ENCODE results near the gene SLCO1A2. TPM values are rescaled to one million over a fixed set of nuclear protein-coding genes. Genes with fewer than 3 reads are reported as not detected.

SLCO1A2 gene
- total RNA-seq, 1 experiment from 2014 or later = 0.63 TPM

GRCh38 chr12:21330682-21331253 lies 3.9 kb downstream of the SLCO1A2 start:
- no TSS peak for BruUV-seq (replicated peaks)
- Histone ChIP-seq H4K20me1 (ENCODE audit: insufficient read depth) (no peaks in the 10 kb centered on the region), H3K9me3 (ENCODE audit: insufficient read depth, low read depth) (peaks cover 7% of the 10 kb centered on the region), H3K27ac (no peak overlapping the region), H2AFZ (no peak overlapping the region), H3K4me2 (no peak overlapping the region), H3K4me1 (replicated peaks; ENCODE audit: insufficient read depth) (no peaks in the 10 kb centered on the region), H3K79me2 (ENCODE audit: low read depth) (no peaks in the 10 kb centered on the region), H3K27me3 (ENCODE audit: insufficient read depth, low read depth) (no peaks in the 10 kb centered on the region), H3F3A (ENCODE audit: insufficient read depth, low read depth) (no peaks in the 10 kb centered on the region), H3K9me2 (ENCODE audit: insufficient read depth) (no peaks in the 10 kb centered on the region), H3K4me3 (no peak overlapping the region), H3K36me3 (ENCODE audit: low read depth) (no peaks in the 10 kb centered on the region)
- intact Hi-C loops (cut with micrococcal nuclease; ENCODE audit: unreplicated experiment) = no loop called here
- no peak for TF ChIP-seq EZH2 (IDR thresholded peaks at IDR 0.05; ENCODE audit: low read depth)
- TF ChIP-seq CTCF (conservative IDR thresholded peaks at IDR 0.05) = no peak
- POLR2A ChIA-PET (ENCODE audit: unreplicated experiment) = no interaction called here
- DNase-seq = no peak
- CTCF ChIA-PET = no interaction called here

- intact Hi-C loops (cut with micrococcal nuclease; ENCODE audit: unreplicated experiment) = no loop called here
- BruUV-seq (replicated peaks) = no TSS peak
- no peaks in the 10 kb centered on the region for H3K9me2 ChIP-seq (ENCODE audit: insufficient read depth)
- no peak overlapping the region for H3K4me2 ChIP-seq
- peaks cover 7% of the 10 kb centered on the region for H3K9me3 ChIP-seq (ENCODE audit: insufficient read depth, low read depth)
- no peak overlapping the region for H2AFZ ChIP-seq
- ChIA-PET CTCF (no interaction called here), POLR2A (ENCODE audit: unreplicated experiment) (no interaction called here)
- no peaks in the 10 kb centered on the region for H3K36me3 ChIP-seq (ENCODE audit: low read depth)
- no peak overlapping the region for H3K27ac ChIP-seq
- TF ChIP-seq CTCF (conservative IDR thresholded peaks at IDR 0.05) (no peak), EZH2 (IDR thresholded peaks at IDR 0.05; ENCODE audit: low read depth) (no peak)
- H3K4me3 ChIP-seq = no peak overlapping the region
- no peaks in the 10 kb centered on the region for H3F3A ChIP-seq (ENCODE audit: insufficient read depth, low read depth)
- H3K27me3 ChIP-seq (ENCODE audit: insufficient read depth, low read depth) = no peaks in the 10 kb centered on the region
- H3K4me1 ChIP-seq (replicated peaks; ENCODE audit: insufficient read depth) = no peaks in the 10 kb centered on the region
- DNase-seq = no peak
- no peaks in the 10 kb centered on the region for H4K20me1 ChIP-seq (ENCODE audit: insufficient read depth)
- H3K79me2 ChIP-seq (ENCODE audit: low read depth) = no peaks in the 10 kb centered on the region
These were observed 6.1 kb downstream of the SLCO1A2 start for GRCh38 chr12:21328578-21328977.

- BruUV-seq (replicated peaks) = no TSS peak
- Histone ChIP-seq H3K27ac (no peak overlapping the region), H3K9me3 (ENCODE audit: insufficient read depth, low read depth) (0 out of 2 replicates have a peak, but pooled peaks cover 3% of the 10 kb centered on the region), H3K9me2 (ENCODE audit: insufficient read depth) (no peaks in the 10 kb centered on the region), H2AFZ (no peak overlapping the region), H3K4me2 (no peak overlapping the region), H3K27me3 (ENCODE audit: insufficient read depth, low read depth) (no peaks in the 10 kb centered on the region), H3K4me3 (no peak overlapping the region), H3K4me1 (replicated peaks; ENCODE audit: insufficient read depth) (no peaks in the 10 kb centered on the region), H4K20me1 (ENCODE audit: insufficient read depth) (no peaks in the 10 kb centered on the region), H3K36me3 (ENCODE audit: low read depth) (no peaks in the 10 kb centered on the region), H3K79me2 (ENCODE audit: low read depth) (no peaks in the 10 kb centered on the region), H3F3A (ENCODE audit: insufficient read depth, low read depth) (no peaks in the 10 kb centered on the region)
- ChIA-PET CTCF (no interaction called here), POLR2A (ENCODE audit: unreplicated experiment) (no interaction called here)
- intact Hi-C loops (cut with micrococcal nuclease; ENCODE audit: unreplicated experiment) = no loop called here
- no peak for DNase-seq
- TF ChIP-seq CTCF (conservative IDR thresholded peaks at IDR 0.05) (no peak), EZH2 (IDR thresholded peaks at IDR 0.05; ENCODE audit: low read depth) (no peak)
These were observed 10.2 kb downstream of the SLCO1A2 start for GRCh38 chr12:21324551-21324950.
